H1 (cell line): ENCODE measurements around the gene FGD5. TPM values are rescaled to one million over a fixed set of nuclear protein-coding genes. Genes with fewer than 3 reads are reported as not detected.

Experiments
- CBX8 ChIP-seq: fragments of 300-800, 300-1000 bp; sonication (generic); IDR thresholded peaks from 2 replicates; pipeline ENCODE4 v1.7.1; 2016; ENCODE audit warnings: low read depth, low read length, borderline replicate concordance
- CTBP2 ChIP-seq: IDR thresholded peaks from 2 replicates; pipeline ENCODE4 v1.7.0; 2011; ENCODE audit warnings: borderline replicate concordance, mild to moderate bottlenecking, moderate library complexity, mixed read lengths, low read length; ENCODE audit not compliant: insufficient read depth, insufficient read length
- GTF2F1 ChIP-seq: IDR thresholded peaks from 2 replicates; pipeline ENCODE4 v1.6.1; 2012; ENCODE audit warnings: low read depth, low read length, improper control_type of control experiment, borderline replicate concordance
- HDAC2 ChIP-seq, 2 experiments: fragments of 300-600 bp in 1 of 2; sonication (generic) in 1 of 2; IDR thresholded peaks; 2 replicates each; pipeline ENCODE4 v1.6.1; 2011 to 2012; ENCODE audit warnings: low read depth in 2 of 2, low read length in 2 of 2, mild to moderate bottlenecking in 2 of 2, moderate library complexity in 2 of 2, borderline replicate concordance in 1 of 2, inconsistent platforms in 1 of 2
- HDAC6 ChIP-seq: IDR thresholded peaks from one replicate; pipeline ENCODE4 v1.7.1; 2012; ENCODE audit warnings: low read depth, mild to moderate bottlenecking, inconsistent platforms, low read length, moderate library complexity
- NANOG ChIP-seq: IDR thresholded peaks from 2 replicates; pipeline ENCODE4 v1.6.1; 2011; ENCODE audit warnings: low read length, low read depth, mild to moderate bottlenecking, inconsistent platforms; ENCODE audit not compliant: insufficient read depth, poor library complexity, severe bottlenecking
- POLR2AphosphoS5 ChIP-seq: IDR thresholded peaks from 2 replicates; pipeline ENCODE4 v1.6.1; 2011; ENCODE audit warnings: low read depth, low read length
- polyA plus RNA-seq, 7 experiments: library from polyadenylated mRNA; depleted of rRNA in 3 of 7; stranded (reverse) in 5 of 7; unstranded in 2 of 7; fragments of >200 nt in 5 of 7; fragments of 200-250 nt in 2 of 7; gene quantifications; 1 replicate in 5 of 7; 2 replicates in 1 of 7; 4 replicates in 1 of 7; pipeline versions ENCODE4 v1.2.1 to v1.2.3, GENCODE V29; 2011 to 2013; ENCODE audit warnings: missing spikeins in 2 of 7, mixed read lengths in 2 of 7
- total RNA-seq: library from RNA; stranded (reverse); fragmentation: NEBNext Ultra II Directional; extraction: Animal tissue kit (Norgen Biotek cat#: 25700); gene quantifications from 2 replicates; pipeline ENCODE4 v1.2.1, GENCODE V29; 2021

The FGD5 gene
- total and polyA plus RNA-seq, 2 of the 8 experiments (the other 6 are each of a cell fraction or from before 2014, with no cell fraction given), result 4.7 to 14.3 TPM

GRCh38 chr3:14829811-14830210 lies 11.0 kb downstream of the FGD5 start (continued):
- TF ChIP-seq GTF2F1 (no peak), HDAC2 (IDR thresholded peaks at IDR 0.05; ENCODE audit: borderline replicate concordance in 1 of 2, low read depth in 2 of 2, low read length in 2 of 2) (no peak), CTBP2 (no peak), HDAC6 (no peak), POLR2AphosphoS5 (no peak), CBX8 (no peak), NANOG (no peak)
- TF ChIP-seq, all 59 proteins: peak for 0
